AG09309 (cell line): ENCODE data around the gene ABLIM2.

Experiments used
- DNase-seq: peaks from one replicate; pipeline ENCODE4 v3.0.0-alpha.2; 2010; ENCODE audit warnings: low read depth
- H3K4me3 ChIP-seq: 2 replicates; pipeline ENCODE4 v1.5.1; 2011; ENCODE audit warnings: mild to moderate bottlenecking, low read depth, low read length, moderate library complexity; ENCODE audit not compliant: control insufficient read depth
- TF ChIP-seq, protein P1 (sequence below): IDR thresholded peaks from 2 replicates; pipeline ENCODE4 v1.5.1; 2011; ENCODE audit warnings: mild to moderate bottlenecking, low read depth, low read length, inconsistent platforms; ENCODE audit not compliant: insufficient read depth, control insufficient read depth; ENCODE audit errors: missing control alignments

The ABLIM2 gene

DNA sequence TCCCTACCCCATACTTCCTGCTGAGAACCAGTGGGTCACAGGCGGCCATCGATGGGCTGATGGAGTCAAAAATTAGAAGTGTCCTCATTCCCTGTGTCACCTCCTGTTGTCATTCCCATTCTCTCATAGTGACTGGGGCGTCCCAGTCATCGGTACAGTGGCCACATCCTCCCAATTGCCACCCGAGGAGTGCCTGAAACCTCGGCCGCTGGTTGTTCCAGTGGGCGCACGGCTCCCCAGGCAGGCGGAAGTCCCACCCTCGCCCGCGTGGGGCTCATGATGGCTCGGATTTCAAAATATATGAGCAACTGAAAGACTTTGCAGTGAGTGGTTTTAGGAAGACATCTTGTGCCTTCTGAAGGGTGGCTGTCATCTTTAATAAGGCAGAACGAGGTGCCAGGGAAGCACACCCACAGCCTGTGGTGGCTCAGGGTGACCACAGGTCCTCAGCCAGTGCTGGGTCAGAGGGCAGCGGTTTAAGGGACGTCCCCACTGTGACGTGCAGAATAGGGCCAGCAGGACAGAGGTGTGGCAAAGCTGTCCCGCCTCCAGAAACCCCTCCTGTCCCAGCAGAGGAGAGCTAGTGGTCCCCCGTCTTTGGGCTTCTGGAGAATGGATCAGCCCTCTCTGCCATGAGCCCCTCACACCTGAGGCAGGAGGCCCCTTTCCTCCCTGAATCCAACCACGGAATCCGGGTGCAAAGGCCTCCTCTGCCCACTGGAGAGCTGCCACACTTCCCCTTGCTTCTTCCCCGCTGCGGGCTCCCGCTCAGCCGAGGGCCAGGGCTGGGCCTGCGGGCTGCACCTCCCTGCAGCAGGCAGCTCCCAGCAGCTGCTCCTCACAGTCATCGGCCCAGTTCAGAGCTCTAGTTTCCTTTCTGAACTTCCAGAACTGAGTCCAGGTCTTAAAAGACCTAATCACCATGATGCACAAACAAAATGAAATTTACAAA lies 90.4 kb downstream of the ABLIM2 start:
- DNase-seq = no peak
- TF ChIP-seq, protein P1, sequence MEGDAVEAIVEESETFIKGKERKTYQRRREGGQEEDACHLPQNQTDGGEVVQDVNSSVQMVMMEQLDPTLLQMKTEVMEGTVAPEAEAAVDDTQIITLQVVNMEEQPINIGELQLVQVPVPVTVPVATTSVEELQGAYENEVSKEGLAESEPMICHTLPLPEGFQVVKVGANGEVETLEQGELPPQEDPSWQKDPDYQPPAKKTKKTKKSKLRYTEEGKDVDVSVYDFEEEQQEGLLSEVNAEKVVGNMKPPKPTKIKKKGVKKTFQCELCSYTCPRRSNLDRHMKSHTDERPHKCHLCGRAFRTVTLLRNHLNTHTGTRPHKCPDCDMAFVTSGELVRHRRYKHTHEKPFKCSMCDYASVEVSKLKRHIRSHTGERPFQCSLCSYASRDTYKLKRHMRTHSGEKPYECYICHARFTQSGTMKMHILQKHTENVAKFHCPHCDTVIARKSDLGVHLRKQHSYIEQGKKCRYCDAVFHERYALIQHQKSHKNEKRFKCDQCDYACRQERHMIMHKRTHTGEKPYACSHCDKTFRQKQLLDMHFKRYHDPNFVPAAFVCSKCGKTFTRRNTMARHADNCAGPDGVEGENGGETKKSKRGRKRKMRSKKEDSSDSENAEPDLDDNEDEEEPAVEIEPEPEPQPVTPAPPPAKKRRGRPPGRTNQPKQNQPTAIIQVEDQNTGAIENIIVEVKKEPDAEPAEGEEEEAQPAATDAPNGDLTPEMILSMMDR = no peak
- no peak overlapping the region for H3K4me3 ChIP-seq

DNA sequence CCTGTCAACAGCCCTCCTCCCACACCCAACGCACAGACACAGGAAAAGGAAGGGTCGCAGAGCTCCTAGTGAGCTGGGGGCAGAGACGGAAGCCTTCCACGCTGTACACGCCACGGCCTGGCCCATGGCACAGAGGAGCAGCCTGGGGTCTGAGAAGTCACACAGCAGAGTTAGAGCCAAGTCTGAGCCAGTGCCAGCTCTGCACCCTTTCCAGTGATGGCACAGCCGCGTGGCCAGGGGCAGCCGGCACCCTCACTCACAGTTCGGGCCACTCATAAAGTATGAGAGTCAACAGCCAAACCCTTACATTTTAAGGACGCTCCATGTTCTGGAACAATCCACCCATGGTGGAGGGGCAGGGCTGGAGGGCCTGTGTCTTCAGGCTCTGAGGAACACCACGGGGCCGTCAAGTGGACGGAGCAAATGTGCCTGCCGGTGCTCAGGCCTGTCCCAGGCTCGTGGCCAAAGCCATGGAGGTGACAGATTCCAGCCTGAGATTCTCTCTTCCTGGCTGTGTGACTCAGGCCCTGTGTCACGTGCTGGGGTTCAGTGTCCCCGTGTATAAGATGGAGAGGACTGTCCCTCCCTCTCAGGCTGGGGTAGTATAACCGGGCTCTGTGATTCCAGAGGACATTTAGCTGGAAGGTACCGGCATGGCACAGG lies 91.2 kb downstream of the ABLIM2 start:
- no peak for DNase-seq
- H3K4me3 ChIP-seq = no peak overlapping the region
- TF ChIP-seq, protein P1 = no peak

DNA sequence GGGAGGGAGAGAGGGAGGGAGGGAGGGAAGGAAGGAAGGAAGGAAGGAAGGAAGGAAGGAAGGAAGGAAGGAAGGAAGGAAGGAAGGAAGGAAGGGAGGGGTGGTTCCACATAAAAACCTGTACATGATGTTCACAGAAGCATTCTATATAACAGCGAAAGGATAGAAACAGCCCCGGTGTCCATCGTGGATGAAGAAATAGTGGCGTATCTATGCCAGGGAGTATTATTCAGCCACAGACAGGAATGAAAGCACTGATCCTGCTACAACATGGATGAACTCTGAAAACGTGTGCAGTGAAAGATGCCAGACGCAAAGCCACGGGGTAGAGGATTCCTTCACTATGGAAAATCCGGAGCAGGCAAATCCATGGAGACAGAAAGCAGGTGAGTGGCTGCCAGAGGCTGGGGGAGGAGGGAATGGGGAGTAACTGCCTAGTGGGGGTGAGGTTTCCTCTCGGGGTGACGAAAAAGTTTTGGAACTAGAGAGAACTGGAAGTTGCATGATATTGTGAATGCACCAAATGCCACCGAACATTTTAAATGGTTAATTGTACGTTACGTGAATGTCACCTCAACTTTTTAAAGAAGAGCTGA lies 92.2 kb downstream of the ABLIM2 start:
- DNase-seq = no peak
- TF ChIP-seq, protein P1 = no peak
- no peak overlapping the region for H3K4me3 ChIP-seq

DNA sequence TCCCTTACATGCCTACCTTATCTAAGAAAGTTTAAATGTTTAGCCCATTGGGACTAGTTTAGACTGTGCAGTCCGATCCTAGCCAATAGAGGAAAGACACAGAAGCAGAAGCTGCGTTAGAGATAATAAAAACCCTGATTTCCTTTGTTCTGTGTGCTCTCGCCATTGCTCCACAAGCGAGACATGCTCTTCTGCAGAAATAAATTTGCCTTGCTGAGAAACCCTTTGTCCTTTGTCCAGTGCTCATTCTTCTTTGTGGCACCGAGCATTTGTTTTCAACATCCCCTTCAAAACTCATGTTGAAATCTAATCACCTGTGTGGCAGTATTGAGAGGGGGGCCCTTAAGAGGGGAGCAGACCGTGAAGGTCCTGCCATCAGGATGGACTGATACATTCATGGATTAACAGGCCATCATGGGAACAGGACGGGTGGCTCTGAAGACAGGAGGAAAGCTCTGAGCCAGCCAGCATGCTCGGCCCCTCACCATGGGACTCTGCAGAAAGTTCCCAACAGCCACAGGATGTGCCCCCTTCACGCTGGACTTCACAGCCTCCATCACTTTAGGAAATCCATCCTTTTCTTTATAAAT lies 94.5 kb downstream of the ABLIM2 start:
- TF ChIP-seq, protein P1 = no peak
- no peak for DNase-seq

DNA sequence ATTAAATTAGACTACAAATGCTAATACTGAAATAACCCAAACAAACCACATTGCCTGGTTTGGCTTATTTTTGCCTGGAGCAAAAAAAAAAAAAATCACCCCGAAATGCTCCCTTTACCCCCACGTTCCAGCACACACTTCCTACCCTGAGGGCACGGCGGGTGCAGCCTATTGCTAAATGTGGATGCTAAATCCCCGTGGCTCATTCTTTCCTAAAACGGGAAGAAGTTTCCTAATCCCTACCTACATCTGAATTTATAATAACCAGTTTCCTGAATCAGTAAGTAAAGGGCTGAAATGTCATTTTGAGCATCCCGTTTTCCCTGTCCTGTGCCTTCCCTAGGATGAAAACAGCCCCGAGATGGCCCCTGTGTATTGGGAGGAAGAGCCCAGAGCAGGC lies 97.0 kb downstream of the ABLIM2 start:
- H3K4me3 ChIP-seq = no peak overlapping the region
- no peak for DNase-seq
- TF ChIP-seq, protein P1 = no peak

More for the DNA sequence above, 94.5 kb downstream of the ABLIM2 start:
- no peak overlapping the region for H3K4me3 ChIP-seq

DNA sequence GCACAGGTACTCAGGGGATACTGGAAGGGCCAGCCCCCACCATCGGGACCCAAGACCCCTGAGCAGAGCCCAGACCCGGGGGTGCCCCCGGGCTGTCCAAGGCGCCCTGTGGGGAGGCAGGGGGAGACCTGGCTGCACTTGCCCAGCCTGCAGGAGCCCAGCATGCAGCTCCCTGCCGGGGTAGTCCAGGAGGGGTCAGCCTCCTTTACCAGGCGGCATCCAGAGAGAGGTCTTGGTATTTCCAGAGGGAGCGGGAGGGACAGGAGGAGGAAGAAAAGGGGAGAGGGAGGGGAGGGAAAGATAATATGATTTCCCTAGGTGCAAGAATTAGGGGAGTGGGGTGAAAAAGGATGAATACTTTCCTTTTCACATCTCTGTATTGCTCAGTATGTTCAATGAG lies 97.5 kb downstream of the ABLIM2 start:
- DNase-seq = no peak
- TF ChIP-seq, protein P1 = no peak
- no peak overlapping the region for H3K4me3 ChIP-seq
